Measurements from ENCODE around the gene WASF2. TPM values are rescaled to one million over a fixed set of nuclear protein-coding genes. Genes with fewer than 3 reads are reported as not detected.
A peak's percentile ranks its signal among the peaks of the same experiment; 100 is the strongest.

The WASF2 gene
- total and polyA plus RNA-seq, 2 of the 4 experiments (the other 2 are of a cell fraction) = 7.9 to 45.4 TPM

DNA sequence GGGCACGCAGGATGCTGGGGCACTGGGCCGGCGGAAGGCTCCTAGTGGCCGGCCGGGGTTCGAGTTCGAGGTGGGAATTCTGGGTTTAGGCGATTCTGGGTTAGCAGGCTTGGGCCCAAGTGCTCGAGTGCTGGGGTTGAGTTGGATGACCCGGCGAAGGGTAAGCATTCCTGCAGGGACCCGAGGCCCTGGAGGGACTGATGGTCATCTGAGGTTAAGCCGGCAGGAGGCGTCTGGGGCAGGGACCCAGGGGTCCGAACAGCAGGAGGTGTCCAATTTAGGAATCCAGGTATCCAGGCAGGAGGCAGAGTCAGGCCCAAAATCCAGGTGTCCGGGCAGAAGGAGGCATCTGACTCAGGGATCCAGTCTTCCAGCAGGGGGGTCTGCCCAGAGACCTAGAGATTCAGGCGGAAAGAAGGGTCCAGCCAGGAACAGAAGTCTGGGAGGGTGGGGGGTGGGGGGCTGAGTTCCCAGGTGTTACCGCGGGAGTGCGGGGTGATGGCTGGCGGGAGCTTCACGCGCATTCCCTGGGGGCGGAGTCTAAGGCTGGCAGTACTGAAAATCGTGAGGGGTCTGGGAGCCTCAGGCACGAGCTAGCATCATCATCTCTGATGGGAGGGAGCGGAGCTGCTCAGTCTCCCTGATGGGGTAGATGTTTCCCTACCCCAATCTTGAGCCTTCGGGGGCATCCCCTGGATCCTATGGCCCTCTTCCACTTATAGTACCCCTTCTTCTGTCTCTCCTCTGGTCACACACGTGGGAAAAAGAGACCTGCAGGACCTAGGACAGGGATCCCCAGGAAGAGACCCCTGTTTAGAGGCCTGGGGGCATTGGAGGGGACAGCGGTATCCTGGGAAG is 97.0 kb downstream of the WASF2 start:
- POLR2A ChIA-PET (ENCODE audit: unreplicated experiment) = no interaction called here

More for the DNA sequence above, 97.0 kb downstream of the WASF2 start:
- Histone ChIP-seq H3K18ac (ENCODE audit: low read depth, low read length) (no peak overlapping the region), H3K27me3 (ENCODE audit: control insufficient read depth, insufficient read depth, low read length) (no peaks in the 10 kb centered on the region), H2BK5ac (ENCODE audit: low read depth, low read length, poor library complexity, severe bottlenecking) (peak overlapping the region; percentile 22), H3K4me3 (ENCODE audit: insufficient read depth, low read depth, low read length) (peak overlapping the region; percentile 63), H2BK120ac (ENCODE audit: low read depth, low read length) (peak overlapping the region; percentile 52), H3K4ac (ENCODE audit: low read depth, low read length) (peak overlapping the region; percentile 68), H3K56ac (ENCODE audit: extremely low read depth, insufficient read depth, low read length) (peak overlapping the region; percentile 75; the same call in 1 of the 2 replicates), H2AK5ac (ENCODE audit: low read depth, low read length) (peak overlapping the region; percentile 87), H4K20me1 (ENCODE audit: insufficient read depth, low read length) (no peaks in the 10 kb centered on the region), H3K9me3 (ENCODE audit: control insufficient read depth, insufficient read depth, low read length) (no peaks in the 10 kb centered on the region), H3K79me1 (ENCODE audit: low read depth in 1 of 2, low read length in 2 of 2) (peaks cover 0 to 28% of the 10 kb centered on the region in 2 experiments; a peak in 3 of 4 replicates), H3K14ac (replicated peaks; ENCODE audit: low read depth, low read length) (peak overlapping the region; percentile 68), H2AK9ac (replicated peaks; ENCODE audit: low read depth, low read length, poor library complexity) (peak overlapping the region; percentile 91), H3K36me3 (ENCODE audit: control insufficient read depth, insufficient read depth, low read length) (no peaks in the 10 kb centered on the region; the same call in 1 of the 2 replicates), H4K8ac (ENCODE audit: low read depth in 2 of 2, low read length in 2 of 2) (peak overlapping the region; percentile 56 to 69; a peak in 3 of 4 replicates), H3K27ac (ENCODE audit: insufficient read depth, low read length) (peak overlapping the region; percentile 52; the same call in 1 of the 2 replicates), H3K9me1 (ENCODE audit: insufficient read depth, low read length) (peaks cover 20% of the 10 kb centered on the region), H3K9ac (ENCODE audit: low read depth, low read length) (peak overlapping the region; percentile 60), H4K91ac (ENCODE audit: insufficient read depth, low read depth, low read length) (peak overlapping the region; percentile 77; the same call in 1 of the 2 replicates), H3K23ac (ENCODE audit: low read depth, low read length) (peak overlapping the region; percentile 83), H2BK15ac (ENCODE audit: low read depth, low read length) (0 out of 3 replicates have a peak overlapping the region, but pooled peaks have one; percentile 3), H2BK20ac (ENCODE audit: low read depth, low read length) (no peak overlapping the region), H4K5ac (ENCODE audit: low read depth, low read length) (no peak overlapping the region), H3K4me1 (ENCODE audit: control insufficient read depth, insufficient read depth, low read length) (peaks cover 15% of the 10 kb centered on the region), H2AFZ (replicated peaks; ENCODE audit: low read length, poor library complexity) (peak overlapping the region; percentile 98), H3K4me2 (ENCODE audit: low read depth, low read length) (peak overlapping the region; percentile 85)
- WGBS, 2 experiments (ENCODE audit: extremely low coverage in 2 of 2, insufficient read length in 1 of 2) = 3% methylated on average over 8 of the region's 30 CpGs; no CpG with 5 or more reads in 1 of the 2 experiments
- DNase-seq = no peak
- ATAC-seq (ENCODE audit: low read depth) = no peak; the same call in none of the 2 replicates
- intact Hi-C loops (cut with micrococcal nuclease) (loop anchor here (1.0 to 10.0 kb wide), 4 partner anchors 198 to 291 kb away; no protein-coding TSS in a partner anchor), in situ Hi-C loops (cut with MboI; ENCODE audit: low sequenced_read_pairs) (loop anchor here (5.0 to 10.0 kb wide), 2 partner anchors 91 to 288 kb away; no protein-coding TSS in a partner anchor), dilution Hi-C loops (cut with HindIII; ENCODE audit: low sequenced_read_pairs, unreplicated experiment) (no loop called here)
- CTCF ChIA-PET = interaction anchor here (0.8 to 1.0 kb wide), 2 partner anchors 92 to 164 kb away, joined by 3 read pairs; no protein-coding TSS in a partner anchor
- BruUV-seq (replicated peaks) = no TSS peak
- TF ChIP-seq NFE2L2 (IDR thresholded peaks at IDR 0.05; ENCODE audit: low read depth, low read length) = no peak
- TF ChIP-seq, protein P1, sequence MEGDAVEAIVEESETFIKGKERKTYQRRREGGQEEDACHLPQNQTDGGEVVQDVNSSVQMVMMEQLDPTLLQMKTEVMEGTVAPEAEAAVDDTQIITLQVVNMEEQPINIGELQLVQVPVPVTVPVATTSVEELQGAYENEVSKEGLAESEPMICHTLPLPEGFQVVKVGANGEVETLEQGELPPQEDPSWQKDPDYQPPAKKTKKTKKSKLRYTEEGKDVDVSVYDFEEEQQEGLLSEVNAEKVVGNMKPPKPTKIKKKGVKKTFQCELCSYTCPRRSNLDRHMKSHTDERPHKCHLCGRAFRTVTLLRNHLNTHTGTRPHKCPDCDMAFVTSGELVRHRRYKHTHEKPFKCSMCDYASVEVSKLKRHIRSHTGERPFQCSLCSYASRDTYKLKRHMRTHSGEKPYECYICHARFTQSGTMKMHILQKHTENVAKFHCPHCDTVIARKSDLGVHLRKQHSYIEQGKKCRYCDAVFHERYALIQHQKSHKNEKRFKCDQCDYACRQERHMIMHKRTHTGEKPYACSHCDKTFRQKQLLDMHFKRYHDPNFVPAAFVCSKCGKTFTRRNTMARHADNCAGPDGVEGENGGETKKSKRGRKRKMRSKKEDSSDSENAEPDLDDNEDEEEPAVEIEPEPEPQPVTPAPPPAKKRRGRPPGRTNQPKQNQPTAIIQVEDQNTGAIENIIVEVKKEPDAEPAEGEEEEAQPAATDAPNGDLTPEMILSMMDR (conservative IDR thresholded peaks at IDR 0.05; ENCODE audit: low read depth, low read length) = peak; percentile 29; the same call in 1 of the 2 replicates
